GM23248 (cell line): ENCODE measurements around the gene C22orf42.

Source experiments
- EZH2 ChIP-seq: fragments of 200-600 bp; sonication (generic); IDR thresholded peaks from 2 replicates; pipeline ENCODE4 v1.6.1; 2018; ENCODE audit warnings: antibody characterized with exemption, mild to moderate bottlenecking; ENCODE audit not compliant: insufficient read depth, poor library complexity, severe bottlenecking
- EZH2phosphoT487 ChIP-seq: fragments of 200-600 bp; sonication (generic); IDR thresholded peaks from 2 replicates; pipeline ENCODE4 v1.6.1; 2018; ENCODE audit warnings: antibody characterized with exemption, moderate library complexity, mild to moderate bottlenecking, low read depth; ENCODE audit not compliant: insufficient read depth

- TF ChIP-seq EZH2 (no peak), EZH2phosphoT487 (no peak)
Observed at GRCh38 chr22:32204856-32205722, 46.0 kb upstream of the C22orf42 start, which contains the start of gene RFPL2.
